ENCODE data around the gene LRRC4C.

DNA sequence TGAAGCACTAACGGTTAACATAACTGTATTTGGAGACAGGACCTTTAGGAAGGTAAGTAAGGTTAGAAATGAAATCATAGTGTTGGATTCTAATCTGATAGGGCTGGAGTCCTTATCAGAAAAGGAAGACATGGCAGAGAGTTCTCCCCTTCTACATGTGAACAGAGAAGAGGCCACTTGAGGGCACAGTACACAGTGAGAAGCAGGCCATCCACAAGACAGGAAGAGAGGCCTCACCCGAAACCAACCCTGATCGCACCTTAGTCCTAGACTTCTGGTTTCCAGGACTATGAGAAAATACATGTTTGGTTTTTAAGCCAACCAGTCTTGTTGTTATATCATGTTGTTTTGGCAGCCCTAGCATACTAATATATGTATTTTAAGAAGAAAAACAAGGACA is 170.0 kb downstream of the LRRC4C start:
- TF ChIP-seq, protein P1, sequence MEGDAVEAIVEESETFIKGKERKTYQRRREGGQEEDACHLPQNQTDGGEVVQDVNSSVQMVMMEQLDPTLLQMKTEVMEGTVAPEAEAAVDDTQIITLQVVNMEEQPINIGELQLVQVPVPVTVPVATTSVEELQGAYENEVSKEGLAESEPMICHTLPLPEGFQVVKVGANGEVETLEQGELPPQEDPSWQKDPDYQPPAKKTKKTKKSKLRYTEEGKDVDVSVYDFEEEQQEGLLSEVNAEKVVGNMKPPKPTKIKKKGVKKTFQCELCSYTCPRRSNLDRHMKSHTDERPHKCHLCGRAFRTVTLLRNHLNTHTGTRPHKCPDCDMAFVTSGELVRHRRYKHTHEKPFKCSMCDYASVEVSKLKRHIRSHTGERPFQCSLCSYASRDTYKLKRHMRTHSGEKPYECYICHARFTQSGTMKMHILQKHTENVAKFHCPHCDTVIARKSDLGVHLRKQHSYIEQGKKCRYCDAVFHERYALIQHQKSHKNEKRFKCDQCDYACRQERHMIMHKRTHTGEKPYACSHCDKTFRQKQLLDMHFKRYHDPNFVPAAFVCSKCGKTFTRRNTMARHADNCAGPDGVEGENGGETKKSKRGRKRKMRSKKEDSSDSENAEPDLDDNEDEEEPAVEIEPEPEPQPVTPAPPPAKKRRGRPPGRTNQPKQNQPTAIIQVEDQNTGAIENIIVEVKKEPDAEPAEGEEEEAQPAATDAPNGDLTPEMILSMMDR (IDR thresholded peaks at IDR 0.05): no peak
- TF ChIP-seq POLR2AphosphoS5 (IDR thresholded peaks at IDR 0.05) (no peak), POLR2A (IDR thresholded peaks at IDR 0.05) (no peak)

Measured in gastroesophageal sphincter (tissue), 3 donors.